ENCODE data around the gene OR10AG1.

Gene OR10AG1

GRCh38 chr11:55936300-55936699 lies 33.4 kb downstream of the OR10AG1 start, which contains the start of gene OR5I1:
Gene OR5I1 (minus strand): TSS chr11:55936400. CDS start chr11:55936400, 0 bp downstream.
- no peak for TF ChIP-seq FOXP2 (optimal IDR thresholded peaks at IDR 0.05; ENCODE audit: borderline replicate concordance, extremely low read depth, extremely low read length, insufficient read depth)
- TF ChIP-seq TAF1 (IDR thresholded peaks at IDR 0.05; ENCODE audit: borderline replicate concordance, insufficient read depth, low read length), result no peak
- TF ChIP-seq SIN3A (IDR thresholded peaks at IDR 0.05; ENCODE audit: borderline replicate concordance, insufficient read depth, low read length), result no peak
- no peak for TF ChIP-seq REST (IDR thresholded peaks at IDR 0.05; ENCODE audit: insufficient read depth in 1 of 2, low read depth in 2 of 2, low read length in 2 of 2)
- TF ChIP-seq POLR2AphosphoS5 (IDR thresholded peaks at IDR 0.05; ENCODE audit: low read depth, low read length), result no peak

- TF ChIP-seq SIN3A (IDR thresholded peaks at IDR 0.05; ENCODE audit: borderline replicate concordance, insufficient read depth, low read length), result no peak
- TF ChIP-seq POLR2AphosphoS5 (IDR thresholded peaks at IDR 0.05; ENCODE audit: low read depth, low read length), result no peak
- no peak for TF ChIP-seq FOXP2 (optimal IDR thresholded peaks at IDR 0.05; ENCODE audit: borderline replicate concordance, extremely low read depth, extremely low read length, insufficient read depth)
- no peak for TF ChIP-seq TAF1 (IDR thresholded peaks at IDR 0.05; ENCODE audit: borderline replicate concordance, insufficient read depth, low read length)
- no peak for TF ChIP-seq REST (IDR thresholded peaks at IDR 0.05; ENCODE audit: insufficient read depth in 1 of 2, low read depth in 2 of 2, low read length in 2 of 2)
These were observed 49.2 kb downstream of the OR10AG1 start for GRCh38 chr11:55920537-55920936.
